HuH-7.5 (cell line): Measurements from ENCODE around the gene MUC5B.
"Not testable (repeated sequence)": the region's sequence is repeated elsewhere in the genome, so short reads cannot be mapped to it uniquely, and the experiment has no call there.

Experiments
- DNase-seq: peaks from one replicate; pipeline ENCODE4 v3.0.0; 2011; ENCODE audit warnings: low spot score

MUC5B gene

GRCh38 chr11:1232883-1233321, 10.0 kb downstream of the MUC5B start:
- DNase-seq = peak; percentile 6

- peak; percentile 46 for DNase-seq
Observed at GRCh38 chr11:1233351-1234053, 10.6 kb downstream of the MUC5B start.

GRCh38 chr11:1234054-1234720, 11.3 kb downstream of the MUC5B start:
- DNase-seq = no peak

DNA sequence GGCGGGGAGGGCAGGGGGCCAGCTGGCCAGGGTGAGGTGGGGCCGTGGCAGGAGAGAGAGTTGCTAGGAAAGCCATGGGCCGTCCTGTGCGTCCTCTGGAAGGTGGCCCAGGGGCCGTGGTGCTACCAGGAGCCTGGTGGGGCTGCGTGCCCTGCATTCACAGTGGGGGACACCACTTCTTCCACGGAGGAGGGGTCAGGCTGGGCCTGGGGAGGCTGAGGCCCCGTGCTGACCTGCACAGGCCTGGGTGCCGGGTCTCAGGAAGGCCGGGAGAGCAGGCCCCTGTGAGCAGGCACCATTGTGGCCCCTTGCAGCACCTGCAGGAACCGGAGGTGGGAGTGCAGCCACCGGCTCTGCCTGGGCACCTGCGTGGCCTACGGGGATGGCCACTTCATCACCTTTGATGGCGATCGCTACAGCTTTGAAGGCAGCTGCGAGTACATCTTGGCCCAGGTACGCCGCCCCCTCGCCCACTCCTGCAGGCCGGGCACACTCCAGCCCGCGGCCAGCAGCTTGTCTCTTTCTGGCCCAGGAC, 12.0 kb downstream of the MUC5B start:
- DNase-seq = no peak

GRCh38 chr11:1235306-1235900, 12.5 kb downstream of the MUC5B start:
- no peak for DNase-seq

- DNase-seq = no peak
Observed at GRCh38 chr11:1235901-1236315, 13.0 kb downstream of the MUC5B start.

GRCh38 chr11:1236316-1237127, 13.7 kb downstream of the MUC5B start:
- no peak for DNase-seq

DNA sequence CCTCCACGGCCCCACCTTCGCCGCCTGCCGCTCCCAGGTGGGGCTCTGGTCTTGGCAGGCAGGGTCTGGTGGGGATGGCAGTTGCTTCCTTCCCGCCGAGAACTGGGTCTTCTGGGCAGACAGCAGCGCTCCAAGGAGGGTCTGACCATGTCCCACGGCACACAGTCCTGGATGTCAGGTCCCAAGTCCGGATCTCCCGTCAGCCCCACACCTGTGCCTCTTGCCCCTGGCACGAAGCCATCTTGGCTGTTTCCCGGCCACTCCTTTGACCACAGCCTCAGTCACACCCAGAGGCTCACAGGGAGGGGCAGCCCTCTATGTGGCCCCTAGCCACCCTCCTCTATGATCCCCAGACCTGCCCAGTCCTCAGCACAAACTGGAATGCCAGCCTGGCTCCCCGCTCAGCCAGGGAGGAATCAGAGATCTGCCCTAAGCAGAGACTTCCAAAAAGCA, 14.3 kb downstream of the MUC5B start:
- no peak for DNase-seq

GRCh38 chr11:1237851-1238250, 15.0 kb downstream of the MUC5B start:
- DNase-seq = no peak

- peak; percentile 84 for DNase-seq
Observed at GRCh38 chr11:1238767-1239595, 16.1 kb downstream of the MUC5B start.

- no peak for DNase-seq
Observed at GRCh38 chr11:1239596-1240205, 16.8 kb downstream of the MUC5B start.

- no peak for DNase-seq
Observed at GRCh38 chr11:1240771-1241170, 17.9 kb downstream of the MUC5B start.

DNA sequence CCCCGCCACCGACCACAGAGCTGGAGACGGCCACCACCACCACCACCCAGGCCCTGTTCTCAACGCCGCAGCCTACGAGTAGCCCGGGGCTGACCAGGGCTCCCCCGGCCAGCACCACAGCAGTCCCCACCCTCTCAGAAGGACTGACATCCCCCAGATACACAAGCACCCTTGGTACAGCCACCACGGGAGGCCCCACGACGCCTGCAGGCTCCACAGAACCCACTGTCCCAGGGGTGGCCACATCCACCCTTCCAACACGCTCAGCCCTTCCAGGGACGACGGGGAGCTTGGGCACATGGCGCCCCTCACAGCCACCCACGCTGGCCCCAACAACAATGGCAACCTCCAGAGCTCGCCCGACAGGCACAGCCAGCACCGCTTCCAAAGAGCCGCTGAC, 18.8 kb downstream of the MUC5B start:
- DNase-seq = no peak

DNA sequence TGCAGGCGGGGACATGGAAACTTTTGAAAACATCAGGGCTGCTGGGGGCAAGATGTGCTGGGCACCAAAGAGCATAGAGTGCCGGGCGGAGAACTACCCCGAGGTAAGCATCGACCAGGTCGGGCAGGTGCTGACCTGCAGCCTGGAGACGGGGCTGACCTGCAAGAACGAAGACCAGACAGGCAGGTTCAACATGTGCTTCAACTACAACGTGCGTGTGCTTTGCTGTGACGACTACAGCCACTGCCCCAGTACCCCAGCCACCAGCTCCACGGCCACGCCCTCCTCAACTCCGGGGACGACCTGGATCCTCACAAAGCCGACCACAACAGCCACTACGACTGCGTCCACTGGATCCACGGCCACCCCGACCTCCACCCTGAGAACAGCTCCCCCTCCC, 19.4 kb downstream of the MUC5B start:
- no peak for DNase-seq

DNA sequence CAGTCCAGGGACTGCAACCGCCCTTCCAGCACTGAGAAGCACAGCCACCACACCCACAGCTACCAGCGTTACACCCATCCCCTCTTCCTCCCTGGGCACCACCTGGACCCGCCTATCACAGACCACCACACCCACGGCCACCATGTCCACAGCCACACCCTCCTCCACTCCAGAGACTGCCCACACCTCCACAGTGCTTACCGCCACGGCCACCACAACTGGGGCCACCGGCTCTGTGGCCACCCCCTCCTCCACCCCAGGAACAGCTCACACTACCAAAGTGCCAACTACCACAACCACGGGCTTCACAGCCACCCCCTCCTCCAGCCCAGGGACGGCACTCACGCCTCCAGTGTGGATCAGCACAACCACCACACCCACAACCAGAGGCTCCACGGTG, 19.9 kb downstream of the MUC5B start:
- not testable (repeated sequence) for DNase-seq

DNA sequence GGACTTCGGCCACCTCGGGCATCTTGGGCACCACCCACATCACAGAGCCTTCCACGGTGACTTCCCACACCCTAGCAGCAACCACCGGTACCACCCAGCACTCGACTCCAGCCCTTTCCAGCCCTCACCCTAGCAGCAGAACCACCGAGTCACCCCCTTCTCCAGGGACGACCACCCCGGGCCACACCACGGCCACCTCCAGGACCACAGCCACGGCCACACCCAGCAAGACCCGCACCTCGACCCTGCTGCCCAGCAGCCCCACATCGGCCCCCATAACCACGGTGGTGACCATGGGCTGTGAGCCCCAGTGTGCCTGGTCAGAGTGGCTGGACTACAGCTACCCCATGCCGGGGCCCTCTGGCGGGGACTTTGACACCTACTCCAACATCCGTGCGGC, 20.7 kb downstream of the MUC5B start:
- DNase-seq = not testable (repeated sequence)

DNA sequence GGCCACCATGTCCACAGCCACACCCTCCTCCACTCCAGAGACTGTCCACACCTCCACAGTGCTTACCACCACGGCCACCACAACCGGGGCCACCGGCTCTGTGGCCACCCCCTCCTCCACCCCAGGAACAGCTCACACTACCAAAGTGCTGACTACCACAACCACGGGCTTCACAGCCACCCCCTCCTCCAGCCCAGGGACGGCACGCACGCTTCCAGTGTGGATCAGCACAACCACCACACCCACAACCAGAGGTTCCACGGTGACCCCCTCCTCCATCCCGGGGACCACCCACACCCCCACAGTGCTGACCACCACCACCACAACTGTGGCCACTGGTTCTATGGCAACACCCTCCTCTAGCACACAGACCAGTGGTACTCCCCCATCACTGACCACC, 21.7 kb downstream of the MUC5B start:
- not testable (repeated sequence) for DNase-seq

GRCh38 chr11:1245717-1246116, 22.9 kb downstream of the MUC5B start:
- not testable (repeated sequence) for DNase-seq

DNA sequence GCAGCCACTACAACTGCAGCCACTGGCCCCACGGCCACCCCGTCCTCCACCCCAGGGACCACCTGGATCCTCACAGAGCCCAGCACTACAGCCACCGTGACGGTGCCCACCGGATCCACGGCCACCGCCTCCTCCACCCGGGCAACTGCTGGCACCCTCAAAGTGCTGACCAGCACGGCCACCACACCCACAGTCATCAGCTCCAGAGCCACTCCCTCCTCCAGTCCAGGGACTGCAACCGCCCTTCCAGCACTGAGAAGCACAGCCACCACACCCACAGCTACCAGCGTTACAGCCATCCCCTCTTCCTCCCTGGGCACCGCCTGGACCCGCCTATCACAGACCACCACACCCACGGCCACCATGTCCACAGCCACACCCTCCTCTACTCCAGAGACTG, 23.4 kb downstream of the MUC5B start:
- not testable (repeated sequence) for DNase-seq

- DNase-seq = not testable (repeated sequence)
Observed at GRCh38 chr11:1247026-1247425, 24.2 kb downstream of the MUC5B start.

- DNase-seq = not testable (repeated sequence)
Observed at GRCh38 chr11:1248951-1249350, 26.1 kb downstream of the MUC5B start.
